Kidney epithelial cell (primary cell): ENCODE results near the gene KCNIP4. TPM values are rescaled to one million over a fixed set of nuclear protein-coding genes. Genes with fewer than 3 reads are reported as not detected.
"Not testable (repeated sequence)": the region's sequence is repeated elsewhere in the genome, so short reads cannot be mapped to it uniquely, and the experiment has no call there.

Experiments used
- DNase-seq: peaks from one replicate; pipeline ENCODE4 v3.0.0-alpha.2; 2010; ENCODE audit warnings: low read depth
- H3K27me3 ChIP-seq: 2 replicates; pipeline ENCODE4 v1.6.0; 2011; ENCODE audit warnings: low read length; ENCODE audit not compliant: control insufficient read depth, insufficient read depth
- H3K36me3 ChIP-seq: 2 replicates; pipeline ENCODE4 v1.5.1; 2011; ENCODE audit warnings: low read length; ENCODE audit not compliant: control insufficient read depth, insufficient read depth
- H3K4me3 ChIP-seq: 2 replicates; pipeline ENCODE4 v1.5.1; 2011; ENCODE audit warnings: low read depth, mild to moderate bottlenecking, control low read depth, low read length
- CTCF ChIP-seq: IDR thresholded peaks from 2 replicates; pipeline ENCODE4 v1.5.1; 2011; ENCODE audit warnings: mild to moderate bottlenecking, moderate library complexity, low read length, control low read depth, inconsistent platforms; ENCODE audit not compliant: insufficient read depth, poor library complexity, severe bottlenecking
- total RNA-seq: library from RNA; depleted of rRNA; stranded (reverse); fragments of >200 nt; gene quantifications from 2 replicates; pipeline ENCODE4 v1.2.3, GENCODE V29; 2015

KCNIP4 gene
- total RNA-seq: 4.7 and 5.5 TPM in 2 replicates

- DNase-seq: no peak
- peak within 1 kb of the TSS; percentile 45 for H3K4me3 ChIP-seq
- H3K27me3 ChIP-seq: peaks cover 19% of the 10 kb centered on the region
- no peak for TF ChIP-seq CTCF
- H3K36me3 ChIP-seq: no peaks in the 10 kb centered on the region
Measured at GRCh38 chr4:21948347-21949072, at the start of gene KCNIP4. TSS of gene KCNIP4 (minus strand) at chr4:21948772.

GRCh38 chr4:21996618-21997017, 48.0 kb upstream of the KCNIP4 start:
- H3K4me3 ChIP-seq, DNase-seq, H3K36me3 ChIP-seq, H3K27me3 ChIP-seq: not testable (repeated sequence)

- Histone ChIP-seq H3K36me3 (no peaks in the 10 kb centered on the region), H3K4me3 (no peak overlapping the region), H3K27me3 (no peaks in the 10 kb centered on the region)
- DNase-seq: no peak
- no peak for TF ChIP-seq CTCF
Measured at GRCh38 chr4:21992330-21992729, 43.8 kb upstream of the KCNIP4 start.

GRCh38 chr4:21991562-21991961, 43.0 kb upstream of the KCNIP4 start:
- Histone ChIP-seq H3K4me3 (no peak overlapping the region), H3K27me3 (no peaks in the 10 kb centered on the region), H3K36me3 (no peaks in the 10 kb centered on the region)
- DNase-seq: no peak
- no peak for TF ChIP-seq CTCF

GRCh38 chr4:21991050-21991449, 42.5 kb upstream of the KCNIP4 start:
- no peak for TF ChIP-seq CTCF
- Histone ChIP-seq H3K27me3 (no peaks in the 10 kb centered on the region), H3K36me3 (no peaks in the 10 kb centered on the region), H3K4me3 (no peak overlapping the region)
- no peak for DNase-seq

GRCh38 chr4:21989351-21989750, 40.8 kb upstream of the KCNIP4 start:
- no peak for DNase-seq
- Histone ChIP-seq H3K4me3 (no peak overlapping the region), H3K27me3 (no peaks in the 10 kb centered on the region), H3K36me3 (no peaks in the 10 kb centered on the region)
- TF ChIP-seq CTCF: no peak
